Keratinocyte (primary cell): ENCODE measurements around the gene SULT4A1. TPM values are rescaled to one million over a fixed set of nuclear protein-coding genes. Genes with fewer than 3 reads are reported as not detected.

Source experiments
- DNase-seq: peaks from one replicate; pipeline ENCODE4 v3.0.0-alpha.2; 2011; ENCODE audit warnings: low read depth, missing footprints, low spot score
- FAIRE-seq: peaks from 2 replicates; lab custom pipeline; 2011; peaks lifted over from hg19 to GRCh38; lab: Jason Lieb, UNC
- H2AFZ ChIP-seq: 2 replicates; pipeline ENCODE4 v1.6.0; 2012; ENCODE audit warnings: low read length, control low read depth, inconsistent platforms; ENCODE audit not compliant: control insufficient read depth
- H3K27ac ChIP-seq: 2 replicates; pipeline ENCODE4 v1.5.1; 2011; ENCODE audit warnings: low read length; ENCODE audit not compliant: control insufficient read depth, insufficient read depth
- H3K27me3 ChIP-seq: 3 replicates; pipeline ENCODE4 v1.6.0; 2011; ENCODE audit warnings: low read length; ENCODE audit not compliant: control insufficient read depth, insufficient read depth; ENCODE audit errors: extremely low read depth
- H3K36me3 ChIP-seq, 2 experiments: 2 replicates in 1 of 2; 3 replicates in 1 of 2; pipeline ENCODE4 v1.5.1; 2011; ENCODE audit warnings: low read length in 2 of 2, mild to moderate bottlenecking in 1 of 2; ENCODE audit not compliant: control insufficient read depth in 2 of 2, insufficient read depth in 2 of 2; ENCODE audit errors: extremely low read depth in 1 of 2
- H3K4me1 ChIP-seq: 3 replicates; pipeline ENCODE4 v1.5.1; 2011; ENCODE audit warnings: low read length; ENCODE audit not compliant: control insufficient read depth, insufficient read depth; ENCODE audit errors: extremely low read depth
- H3K4me2 ChIP-seq: 3 replicates; pipeline ENCODE4 v1.6.0; 2011; ENCODE audit warnings: low read depth, low read length; ENCODE audit not compliant: control insufficient read depth, insufficient read depth; ENCODE audit errors: extremely low read depth
- H3K4me3 ChIP-seq, 3 experiments: fragments of 200-600 bp in 1 of 3; sonication (generic) in 1 of 3; 2 replicates in 2 of 3; 3 replicates in 1 of 3; pipeline ENCODE4 v1.5.1; 2011 to 2016; ENCODE audit warnings: low read length in 3 of 3, mild to moderate bottlenecking in 3 of 3, control low read depth in 2 of 3, inconsistent platforms in 1 of 3, low read depth in 1 of 3, mixed read lengths in 1 of 3, mixed run types in 1 of 3, moderate library complexity in 1 of 3; ENCODE audit not compliant: control insufficient read depth in 2 of 3, insufficient read depth in 2 of 3; ENCODE audit errors: extremely low read depth in 1 of 3
- H3K79me2 ChIP-seq: 2 replicates; pipeline ENCODE4 v1.6.0; 2012; ENCODE audit warnings: low read length; ENCODE audit not compliant: control insufficient read depth, insufficient read depth
- H3K9ac ChIP-seq: 3 replicates; pipeline ENCODE4 v1.6.0; 2011; ENCODE audit warnings: low read length; ENCODE audit not compliant: control insufficient read depth, insufficient read depth; ENCODE audit errors: extremely low read depth
- H3K9me1 ChIP-seq: 3 replicates; pipeline ENCODE4 v1.6.0; 2011; ENCODE audit warnings: low read length; ENCODE audit not compliant: control insufficient read depth, insufficient read depth; ENCODE audit errors: extremely low read depth
- H3K9me3 ChIP-seq: 2 replicates; pipeline ENCODE4 v1.5.1; 2012; ENCODE audit warnings: low read depth, low read length; ENCODE audit not compliant: control insufficient read depth
- H4K20me1 ChIP-seq: 3 replicates; pipeline ENCODE4 v1.6.0; 2011; ENCODE audit warnings: low read length; ENCODE audit not compliant: control insufficient read depth, insufficient read depth; ENCODE audit errors: extremely low read depth
- EZH2 ChIP-seq: IDR thresholded peaks from one replicate; pipeline ENCODE4 v1.6.1; 2012; ENCODE audit warnings: inconsistent platforms, mild to moderate bottlenecking, low read length, moderate library complexity
- dilution Hi-C: fragments of 300-500 bp; cut with MboI; formaldehyde crosslinking; loops from one replicate; pipeline ENCODE4 v1.7.0; 2020; ENCODE audit warnings: low sequenced_read_pairs; ENCODE audit not compliant: extremely low pct_ligation_motif_present
- polyA plus RNA-seq, 5 experiments: library from polyadenylated mRNA; depleted of rRNA in 3 of 5; stranded (reverse) in 3 of 5; stranded (forward) in 1 of 5; unstranded in 1 of 5; fragments of >200 nt; gene quantifications; 1 replicate in 1 of 5; 2 replicates in 3 of 5; 3 replicates in 1 of 5; pipeline versions ENCODE4 v1.2.1 to v1.2.3, GENCODE V29; 2011 to 2012; ENCODE audit warnings: missing spikeins in 2 of 5, low read depth in 1 of 5, low replicate concordance in 1 of 5
- TF ChIP-seq, protein P1 (sequence below), 3 experiments: IDR thresholded peaks in 1 of 3; conservative IDR thresholded peaks in 1 of 3; optimal IDR thresholded peaks in 1 of 3; 2 replicates in 2 of 3; 3 replicates in 1 of 3; pipeline versions ENCODE3 to v1.5.1; 2011; ENCODE audit warnings: low read length in 3 of 3, mild to moderate bottlenecking in 3 of 3, moderate library complexity in 2 of 3, control low read depth in 1 of 3, inconsistent platforms in 1 of 3; ENCODE audit not compliant: insufficient read depth in 2 of 3; ENCODE audit errors: extremely low read depth in 1 of 3

The SULT4A1 gene
- polyA plus RNA-seq, 1 donor (not counting 4 experiments of a cell fraction or from before 2014, with no cell fraction given): 0.26 TPM

DNA sequence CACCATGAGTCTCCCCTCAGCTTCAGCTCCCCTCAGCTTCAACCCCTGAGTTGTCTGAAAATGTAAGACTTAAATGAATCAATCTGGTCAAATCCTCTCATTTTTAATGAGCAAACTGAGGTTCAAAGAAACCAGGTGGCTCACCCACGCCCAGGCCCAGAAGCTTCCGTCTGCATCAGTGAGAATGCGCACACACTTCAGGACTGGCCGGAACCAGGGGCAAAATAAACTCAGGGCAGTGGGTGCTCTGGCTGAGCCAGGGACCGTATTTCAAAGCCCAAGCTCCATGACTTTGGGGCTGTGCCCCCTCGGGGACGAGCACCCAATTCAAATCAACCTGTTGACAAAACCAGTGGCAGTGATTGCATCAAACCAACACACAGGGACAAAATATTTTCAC lies 3.1 kb downstream of the SULT4A1 start:
- no peaks in the 10 kb centered on the region for H3K79me2 ChIP-seq
- no peak overlapping the region for H3K9ac ChIP-seq
- FAIRE-seq (no peak), DNase-seq (no peak)
- TF ChIP-seq, protein P1, sequence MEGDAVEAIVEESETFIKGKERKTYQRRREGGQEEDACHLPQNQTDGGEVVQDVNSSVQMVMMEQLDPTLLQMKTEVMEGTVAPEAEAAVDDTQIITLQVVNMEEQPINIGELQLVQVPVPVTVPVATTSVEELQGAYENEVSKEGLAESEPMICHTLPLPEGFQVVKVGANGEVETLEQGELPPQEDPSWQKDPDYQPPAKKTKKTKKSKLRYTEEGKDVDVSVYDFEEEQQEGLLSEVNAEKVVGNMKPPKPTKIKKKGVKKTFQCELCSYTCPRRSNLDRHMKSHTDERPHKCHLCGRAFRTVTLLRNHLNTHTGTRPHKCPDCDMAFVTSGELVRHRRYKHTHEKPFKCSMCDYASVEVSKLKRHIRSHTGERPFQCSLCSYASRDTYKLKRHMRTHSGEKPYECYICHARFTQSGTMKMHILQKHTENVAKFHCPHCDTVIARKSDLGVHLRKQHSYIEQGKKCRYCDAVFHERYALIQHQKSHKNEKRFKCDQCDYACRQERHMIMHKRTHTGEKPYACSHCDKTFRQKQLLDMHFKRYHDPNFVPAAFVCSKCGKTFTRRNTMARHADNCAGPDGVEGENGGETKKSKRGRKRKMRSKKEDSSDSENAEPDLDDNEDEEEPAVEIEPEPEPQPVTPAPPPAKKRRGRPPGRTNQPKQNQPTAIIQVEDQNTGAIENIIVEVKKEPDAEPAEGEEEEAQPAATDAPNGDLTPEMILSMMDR (optimal IDR thresholded peaks at IDR 0.05 in 1 of 3, IDR thresholded peaks at IDR 0.05 in 1 of 3, conservative IDR thresholded peaks at IDR 0.05 in 1 of 3; ENCODE audit: extremely low read depth in 1 of 3, insufficient read depth in 2 of 3, low read length in 3 of 3): no peak
- TF ChIP-seq EZH2: no peak
- no peaks in the 10 kb centered on the region for H3K4me1 ChIP-seq
- peaks cover 40% of the 10 kb centered on the region for H3K27me3 ChIP-seq
- H3K27ac ChIP-seq: no peak overlapping the region
- no peaks in the 10 kb centered on the region for H3K36me3 ChIP-seq
- no peak overlapping the region for H3K4me3 ChIP-seq
- H3K9me3 ChIP-seq: no peaks in the 10 kb centered on the region
- no peak overlapping the region for H3K4me2 ChIP-seq
- no peaks in the 10 kb centered on the region for H3K9me1 ChIP-seq
- dilution Hi-C loops: no loop called here
- no peak overlapping the region for H2AFZ ChIP-seq
- H4K20me1 ChIP-seq: no peaks in the 10 kb centered on the region

DNA sequence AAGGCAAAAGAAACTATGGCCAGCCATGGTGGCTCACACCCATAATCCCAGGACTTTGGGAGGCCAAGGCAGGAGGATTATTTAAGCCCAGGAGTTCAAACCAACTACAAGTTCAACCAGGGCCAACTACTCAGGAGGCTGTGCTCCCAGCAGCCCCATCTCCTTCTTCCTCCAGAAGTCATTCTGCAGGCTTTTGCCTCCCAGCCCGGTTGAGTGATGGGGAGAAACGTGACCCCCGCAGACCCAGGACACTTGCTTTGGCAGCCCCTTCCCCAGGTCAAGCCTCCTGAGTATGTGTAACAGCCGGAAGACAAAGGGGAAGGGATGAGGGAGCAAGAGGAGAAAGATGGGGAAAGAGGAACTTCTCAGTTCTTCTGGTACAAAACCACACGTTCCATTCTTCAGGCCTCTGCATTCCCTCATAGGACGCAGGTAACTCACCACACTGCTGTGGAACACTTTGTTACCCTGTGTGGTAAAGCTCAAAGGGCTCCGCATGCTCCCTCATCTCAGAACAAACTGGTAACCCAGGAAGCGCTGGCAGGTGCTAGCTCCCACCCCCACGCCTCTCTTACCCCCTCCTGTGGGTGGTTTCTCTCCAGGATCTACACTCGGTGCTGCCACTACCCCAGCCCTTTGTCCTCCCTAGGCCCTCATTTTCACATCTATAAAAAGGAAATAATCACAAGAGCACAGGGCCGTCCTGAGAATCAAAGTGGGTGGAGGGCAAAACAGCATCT lies 4.0 kb downstream of the SULT4A1 start:
- no peak overlapping the region for H3K9ac ChIP-seq
- H3K79me2 ChIP-seq: no peaks in the 10 kb centered on the region
- no peak overlapping the region for H3K4me3 ChIP-seq
- TF ChIP-seq EZH2: no peak
- TF ChIP-seq, protein P1 (optimal IDR thresholded peaks at IDR 0.05 in 1 of 3, IDR thresholded peaks at IDR 0.05 in 1 of 3, conservative IDR thresholded peaks at IDR 0.05 in 1 of 3; ENCODE audit: extremely low read depth in 1 of 3, insufficient read depth in 2 of 3, low read length in 3 of 3): no peak
- FAIRE-seq (no peak), DNase-seq (no peak)
- no peak overlapping the region for H2AFZ ChIP-seq
- H3K9me3 ChIP-seq: no peaks in the 10 kb centered on the region
- H3K27ac ChIP-seq: no peak overlapping the region
- peaks cover 38% of the 10 kb centered on the region for H3K27me3 ChIP-seq
- no peaks in the 10 kb centered on the region for H3K36me3 ChIP-seq
- H3K9me1 ChIP-seq: no peaks in the 10 kb centered on the region
- dilution Hi-C loops: no loop called here
- H4K20me1 ChIP-seq: no peaks in the 10 kb centered on the region
- no peak overlapping the region for H3K4me2 ChIP-seq
- H3K4me1 ChIP-seq: no peaks in the 10 kb centered on the region
